Stimulated activated naive CD8-positive, alpha-beta T cell treated with anti-CD3 and anti-CD28 coated beads, Interleukin-15, amount 100 ng/mL, for 72 hours (primary cell): ENCODE measurements around the gene MYCBPAP.
"Not testable (repeated sequence)": the region's sequence is repeated elsewhere in the genome, so short reads cannot be mapped to it uniquely, and the experiment has no call there.

ENCODE experiments used
- ATAC-seq: fragments of 150-1000 bp; cut with Tn5 transposase; 2 replicates; pipeline ENCODE4 v1.10.0; 2021; ENCODE audit warnings: mild to moderate bottlenecking, moderate library complexity
- DNase-seq, 2 donors: peaks; one replicate each; pipeline ENCODE4 v3.0.0; 2021 to 2022
- H3K27ac Mint-ChIP-seq, 2 donors: one replicate each; pipeline ENCODE4 v1.8.0; 2022; ENCODE audit warnings: mild to moderate bottlenecking in 2 of 2, mixed read lengths in 2 of 2, moderate library complexity in 2 of 2
- H3K27me3 Mint-ChIP-seq: one replicate; pipeline ENCODE4 v1.8.0; 2022; ENCODE audit warnings: mixed read lengths
- H3K4me1 Mint-ChIP-seq: one replicate; pipeline ENCODE4 v1.8.0; 2022; ENCODE audit warnings: mild to moderate bottlenecking, mixed read lengths
- H3K4me3 Mint-ChIP-seq, 2 donors: one replicate each; pipeline ENCODE4 v1.8.0; 2022; ENCODE audit warnings: mild to moderate bottlenecking in 2 of 2, mixed read lengths in 2 of 2, moderate library complexity in 1 of 2
- H3K9me3 Mint-ChIP-seq, 2 donors: one replicate each; pipeline ENCODE4 v1.8.0; 2022; ENCODE audit warnings: mixed read lengths in 2 of 2

MYCBPAP gene

GRCh38 chr17:50467855-50468303, 40.4 kb upstream of the MYCBPAP start:
- ATAC-seq (no peak), DNase-seq (no peak)
- Mint-ChIP-seq H3K27ac (no peak overlapping the region), H3K4me3 (peak overlapping the region; percentile 36 to 62), H3K27me3 (peaks cover 55% of the 10 kb centered on the region), H3K4me1 (peaks cover 20% of the 10 kb centered on the region), H3K9me3 (no peaks in the 10 kb centered on the region)

GRCh38 chr17:50468304-50469207, 39.7 kb upstream of the MYCBPAP start, which contains the start of gene CHAD:
TSS of gene CHAD (minus strand) at chr17:50468880. CDS start at chr17:50468813, 67 bp downstream.
- Mint-ChIP-seq H3K4me3 (peak within 1 kb of the TSS; percentile 49 to 62), H3K4me1 (peaks cover 20% of the 10 kb centered on the region), H3K9me3 (no peaks in the 10 kb centered on the region), H3K27me3 (peaks cover 55% of the 10 kb centered on the region), H3K27ac (peak within 1 kb of the TSS in 1 of 2 donors; percentile 48)
- ATAC-seq: no peak
- DNase-seq: no peak

GRCh38 chr17:50469208-50469605, 39.0 kb upstream of the MYCBPAP start:
- ATAC-seq: no peak
- H3K27ac Mint-ChIP-seq: peak overlapping the region in 1 of 2 donors; percentile 48
- H3K4me3 Mint-ChIP-seq: peak overlapping the region in 1 of 2 donors; percentile 49

GRCh38 chr17:50469671-50470305, 38.5 kb upstream of the MYCBPAP start:
- H3K4me1 Mint-ChIP-seq: peaks cover 20% of the 10 kb centered on the region
- H3K27me3 Mint-ChIP-seq: peaks cover 55% of the 10 kb centered on the region
- ATAC-seq (no peak), DNase-seq (no peak)
- H3K9me3 Mint-ChIP-seq: no peaks in the 10 kb centered on the region
- H3K27ac Mint-ChIP-seq: no peak overlapping the region
- peak overlapping the region in 1 of 2 donors; percentile 49 for H3K4me3 Mint-ChIP-seq

More at GRCh38 chr17:50469208-50469605, 39.0 kb upstream of the MYCBPAP start:
- DNase-seq: no peak
- Mint-ChIP-seq H3K4me1 (peaks cover 20% of the 10 kb centered on the region), H3K9me3 (no peaks in the 10 kb centered on the region), H3K27me3 (peaks cover 55% of the 10 kb centered on the region)

- no peak for DNase-seq
- H3K9me3 Mint-ChIP-seq: no peaks in the 10 kb centered on the region
- peaks cover 20% of the 10 kb centered on the region for H3K4me1 Mint-ChIP-seq
- H3K4me3 Mint-ChIP-seq: peak overlapping the region in 1 of 2 donors; percentile 36
- H3K27me3 Mint-ChIP-seq: peaks cover 51% of the 10 kb centered on the region
- no peak overlapping the region for H3K27ac Mint-ChIP-seq
- no peak for ATAC-seq
Observed at GRCh38 chr17:50470426-50470825, 37.8 kb upstream of the MYCBPAP start.

- ATAC-seq (peak; percentile 31), DNase-seq (no peak)
- no peaks in the 10 kb centered on the region for H3K9me3 Mint-ChIP-seq
- H3K4me1 Mint-ChIP-seq: peaks cover 20% of the 10 kb centered on the region
- H3K27me3 Mint-ChIP-seq: peaks cover 46% of the 10 kb centered on the region
- H3K4me3 Mint-ChIP-seq: no peak overlapping the region
- no peak overlapping the region for H3K27ac Mint-ChIP-seq
Observed at GRCh38 chr17:50471009-50471905, 37.0 kb upstream of the MYCBPAP start.

- H3K4me3 Mint-ChIP-seq: no peak overlapping the region
- ATAC-seq: no peak
- peaks cover 36% of the 10 kb centered on the region for H3K27me3 Mint-ChIP-seq
Observed at GRCh38 chr17:50472286-50472685, 36.0 kb upstream of the MYCBPAP start.

GRCh38 chr17:50472761-50473161, 35.5 kb upstream of the MYCBPAP start:
- H3K27me3 Mint-ChIP-seq: peaks cover 31% of the 10 kb centered on the region
- not testable (repeated sequence) for DNase-seq, H3K4me3 Mint-ChIP-seq, ATAC-seq, H3K27ac Mint-ChIP-seq, H3K9me3 Mint-ChIP-seq
- H3K4me1 Mint-ChIP-seq: peaks cover 21% of the 10 kb centered on the region

More at GRCh38 chr17:50472286-50472685, 36.0 kb upstream of the MYCBPAP start:
- no peak for DNase-seq
- H3K9me3 Mint-ChIP-seq: no peaks in the 10 kb centered on the region
- H3K4me1 Mint-ChIP-seq: peaks cover 20% of the 10 kb centered on the region
- no peak overlapping the region for H3K27ac Mint-ChIP-seq

- Mint-ChIP-seq H3K9me3 (no peaks in the 10 kb centered on the region), H3K27me3 (peaks cover 22% of the 10 kb centered on the region), H3K4me1 (peaks cover 23% of the 10 kb centered on the region), H3K4me3 (no peak overlapping the region), H3K27ac (no peak overlapping the region)
- ATAC-seq (no peak), DNase-seq (no peak)
Observed at GRCh38 chr17:50473901-50474300, 34.3 kb upstream of the MYCBPAP start.

GRCh38 chr17:50474523-50474922, 33.7 kb upstream of the MYCBPAP start:
- no peak for DNase-seq
- Mint-ChIP-seq H3K27ac (no peak overlapping the region), H3K27me3 (peaks cover 17% of the 10 kb centered on the region), H3K4me3 (no peak overlapping the region), H3K4me1 (peaks cover 23% of the 10 kb centered on the region), H3K9me3 (no peaks in the 10 kb centered on the region)
- no peak for ATAC-seq

- Mint-ChIP-seq H3K4me3 (no peak overlapping the region), H3K27ac (no peak overlapping the region), H3K4me1 (peaks cover 28% of the 10 kb centered on the region), H3K9me3 (no peaks in the 10 kb centered on the region), H3K27me3 (peaks cover 9% of the 10 kb centered on the region)
- ATAC-seq: no peak
- DNase-seq: no peak
Observed at GRCh38 chr17:50475362-50475761, 32.9 kb upstream of the MYCBPAP start.

GRCh38 chr17:50475775-50476544, 32.3 kb upstream of the MYCBPAP start:
- not testable (repeated sequence) for ATAC-seq, H3K27me3 Mint-ChIP-seq, H3K27ac Mint-ChIP-seq, DNase-seq, H3K4me3 Mint-ChIP-seq, H3K9me3 Mint-ChIP-seq
- peaks cover 31% of the 10 kb centered on the region for H3K4me1 Mint-ChIP-seq

- Mint-ChIP-seq H3K27me3 (no peaks in the 10 kb centered on the region), H3K9me3 (no peaks in the 10 kb centered on the region), H3K27ac (no peak overlapping the region), H3K4me1 (peaks cover 27% of the 10 kb centered on the region), H3K4me3 (no peak overlapping the region)
- ATAC-seq: no peak
- no peak for DNase-seq
Observed at GRCh38 chr17:50476545-50477315, 31.5 kb upstream of the MYCBPAP start.

- Mint-ChIP-seq H3K27ac (peak overlapping the region; percentile 96 to 97), H3K4me3 (peak overlapping the region; percentile 72 to 89), H3K4me1 (peaks cover 38% of the 10 kb centered on the region), H3K9me3 (no peaks in the 10 kb centered on the region), H3K27me3 (no peaks in the 10 kb centered on the region)
- DNase-seq (no peak), ATAC-seq (no peak)
Observed at GRCh38 chr17:50477976-50478375, 30.3 kb upstream of the MYCBPAP start.
